NCI-H146 (cell line): Measurements from ENCODE around the gene GRK7.
A peak's percentile ranks its signal among the peaks of the same experiment; 100 is the strongest.
"Not testable (repeated sequence)": the region's sequence is repeated elsewhere in the genome, so short reads cannot be mapped to it uniquely, and the experiment has no call there.

Source experiments
- DNase-seq: peaks from one replicate; lab custom pipeline; 2025; lab: John Stamatoyannopoulos, UW

Gene GRK7

DNA sequence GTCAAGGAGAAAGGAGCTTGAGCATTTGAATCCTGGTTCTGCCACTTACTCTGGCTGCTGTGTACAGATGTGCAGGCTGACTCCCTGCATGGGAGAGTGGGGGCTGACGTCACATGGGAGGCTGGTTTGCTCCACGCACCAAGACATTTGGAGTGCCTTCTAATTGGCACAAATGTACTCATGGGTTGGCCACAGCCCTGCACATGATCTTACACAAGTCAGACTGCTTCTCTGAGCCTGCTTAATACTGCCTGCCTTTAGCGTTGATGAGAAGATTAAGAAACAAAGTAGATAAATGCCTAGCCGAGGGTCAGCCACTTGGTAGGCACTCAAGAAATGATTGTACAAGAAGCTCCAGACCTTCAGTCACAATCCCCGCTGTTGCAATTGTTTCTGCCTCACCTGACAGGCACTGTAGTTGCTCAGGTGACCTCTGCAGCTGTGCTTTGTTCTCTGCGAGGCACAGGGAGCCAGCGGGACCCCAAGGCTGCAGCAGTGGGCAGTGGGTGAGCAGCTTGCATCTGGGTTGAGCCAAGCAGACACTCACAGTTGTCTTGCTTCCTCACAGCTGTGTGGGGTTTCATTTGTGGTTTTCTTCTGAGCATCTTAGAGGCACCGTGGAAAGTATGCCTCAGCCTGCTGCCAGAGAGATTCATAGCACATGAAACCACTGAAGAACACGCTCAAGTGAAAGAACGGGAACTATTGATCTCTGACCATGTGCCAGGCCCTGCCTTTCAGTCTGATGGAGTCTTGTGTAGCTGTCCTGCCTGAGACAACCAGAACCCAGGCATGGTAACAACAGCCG is 33.1 kb downstream of the GRK7 start:
- no peak for DNase-seq

DNA sequence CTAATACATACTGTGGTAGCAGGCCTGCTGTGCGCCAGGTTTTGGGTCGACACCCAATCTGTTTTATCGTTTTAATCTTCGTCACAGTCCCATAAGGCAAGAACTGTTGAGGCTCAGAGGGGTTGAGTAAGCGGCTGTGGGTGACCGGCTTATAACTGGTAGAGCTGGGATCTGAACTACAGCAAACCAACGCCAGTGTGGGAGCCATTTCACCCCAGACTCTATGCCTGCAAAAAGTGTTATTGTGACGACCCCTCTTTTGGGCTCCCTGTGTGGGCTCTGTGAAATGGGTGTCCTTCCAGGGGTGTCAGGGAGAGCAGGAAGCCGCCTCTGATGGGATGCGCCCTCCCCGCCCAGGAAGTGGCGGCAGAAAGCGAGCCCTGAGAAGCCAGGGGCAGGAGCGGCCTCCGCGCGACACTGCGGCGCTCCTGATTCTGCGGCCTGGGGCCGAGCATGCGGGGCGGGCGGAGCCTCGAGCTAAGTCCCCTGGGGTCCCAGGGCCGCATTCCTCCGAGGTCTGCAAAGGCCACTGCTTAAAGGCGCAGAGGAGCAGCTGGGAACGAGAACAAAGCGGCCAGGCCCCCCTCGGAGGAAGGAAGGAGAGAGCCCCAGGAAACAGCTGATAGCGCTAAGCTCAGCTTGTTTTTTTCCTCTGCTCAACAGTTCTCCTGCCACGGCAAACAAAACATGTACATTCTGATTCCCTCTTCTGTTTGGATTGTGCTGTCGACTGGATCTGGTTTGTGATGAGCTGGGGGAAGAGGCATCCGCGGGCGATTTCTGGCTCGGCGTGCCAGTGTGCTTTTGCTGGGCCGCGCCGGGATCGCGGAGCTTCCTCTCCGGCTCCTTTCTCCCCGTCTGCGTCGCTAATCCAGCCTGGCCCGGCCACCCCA is 33.9 kb downstream of the GRK7 start:
- peak; percentile 44 for DNase-seq

DNA sequence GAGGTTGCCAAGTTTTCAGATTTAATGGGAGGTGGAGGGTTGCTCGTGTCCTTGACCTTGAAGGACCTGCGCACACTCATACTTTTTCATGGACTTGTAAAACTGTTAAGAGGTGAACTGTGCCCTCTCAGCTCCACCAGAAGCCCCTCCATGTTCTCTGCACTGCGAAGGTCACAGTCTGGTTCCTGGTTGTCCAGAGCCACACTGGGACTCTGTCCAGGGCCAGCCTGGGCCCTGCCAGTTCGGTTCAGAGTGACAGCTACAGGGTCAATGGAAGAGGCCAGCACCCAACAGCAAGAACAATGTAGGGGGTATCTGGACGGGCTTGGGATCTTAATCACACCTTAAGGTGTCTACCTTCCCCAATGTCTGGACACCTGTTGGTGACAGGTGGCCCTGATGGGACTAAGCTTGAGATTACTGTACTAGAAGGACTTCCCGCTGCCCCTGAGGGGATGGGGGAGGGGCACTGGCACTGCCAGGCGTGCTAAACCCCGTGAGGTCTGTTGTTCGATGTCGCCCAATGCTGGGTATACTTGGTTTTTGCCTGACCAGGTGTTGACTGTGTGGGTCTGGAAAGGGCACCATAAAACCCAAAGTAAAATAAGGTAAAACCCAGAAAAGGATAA is 34.7 kb downstream of the GRK7 start:
- peak; percentile 13 for DNase-seq

DNA sequence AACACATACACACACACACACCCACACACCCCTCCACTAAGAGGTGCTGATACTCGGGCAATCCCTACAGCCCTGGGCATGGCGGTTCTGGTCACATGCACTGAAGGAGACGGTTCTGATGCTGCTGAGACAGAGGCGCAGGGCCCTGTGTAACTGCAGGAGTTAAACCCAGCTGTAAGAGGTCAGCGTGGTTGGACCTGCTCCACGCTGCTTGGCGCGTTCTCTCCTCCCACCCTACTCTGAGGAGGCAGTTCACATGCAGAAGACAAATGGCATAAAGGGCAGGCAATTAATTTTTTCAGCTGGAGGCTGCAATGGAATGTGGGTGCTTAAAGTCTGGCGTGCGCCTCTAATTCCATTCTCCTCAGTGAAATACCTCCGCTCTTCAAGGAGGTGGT is 35.2 kb downstream of the GRK7 start:
- DNase-seq: no peak

DNA sequence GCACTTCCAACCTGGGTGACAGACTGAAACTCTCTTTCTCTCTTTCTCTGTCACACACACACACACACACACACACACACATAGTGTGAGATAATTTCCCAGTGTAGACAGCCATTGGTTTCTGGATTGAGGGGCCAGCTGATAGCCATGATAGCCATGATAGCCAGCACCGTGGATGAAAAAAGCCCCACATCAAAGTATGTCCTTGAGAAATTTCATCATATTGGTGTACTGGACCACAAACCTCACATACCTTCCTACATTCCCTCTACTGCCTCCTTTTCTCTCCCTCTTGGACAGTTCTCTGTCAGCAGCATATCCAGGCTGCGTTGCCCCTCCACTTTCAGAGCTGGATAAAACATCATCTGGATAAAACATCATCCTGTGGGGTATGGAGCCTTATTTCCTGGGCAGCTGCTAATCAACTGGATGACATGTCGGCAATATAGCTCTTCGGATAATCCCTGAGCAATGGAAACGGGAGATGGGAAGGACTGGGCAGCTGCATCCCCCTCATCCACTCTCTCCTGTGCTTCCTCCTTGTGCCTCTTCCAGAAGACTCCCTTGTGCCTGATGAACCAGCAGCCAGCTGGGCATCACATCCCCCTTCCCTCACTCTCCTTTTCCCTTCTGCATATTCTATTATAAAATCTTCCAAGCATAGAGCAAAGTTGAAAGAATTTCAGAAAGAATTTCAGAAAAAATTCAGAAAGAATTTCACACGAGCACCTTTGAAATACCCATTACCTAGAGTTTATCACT is 39.3 kb downstream of the GRK7 start:
- no peak for DNase-seq

DNA sequence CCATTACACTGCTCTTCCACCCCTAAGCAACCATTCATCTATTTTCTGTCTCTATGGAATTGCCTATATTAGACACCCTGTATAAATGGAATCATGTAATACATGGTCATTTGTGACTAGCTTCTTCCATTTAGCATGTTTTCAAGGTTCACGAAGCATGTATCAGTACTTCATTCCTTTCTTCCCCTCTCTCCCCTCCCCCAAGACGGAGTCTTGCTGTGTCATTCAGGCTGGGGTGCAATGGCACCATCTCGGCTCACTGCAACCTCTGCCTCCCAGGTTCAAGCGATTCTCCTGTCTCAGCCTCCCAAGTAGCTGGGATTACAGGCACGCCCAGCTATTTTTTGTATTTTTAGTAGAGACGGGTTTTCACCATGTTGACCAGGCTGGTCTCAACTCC is 40.3 kb downstream of the GRK7 start:
- DNase-seq: not testable (repeated sequence)

DNA sequence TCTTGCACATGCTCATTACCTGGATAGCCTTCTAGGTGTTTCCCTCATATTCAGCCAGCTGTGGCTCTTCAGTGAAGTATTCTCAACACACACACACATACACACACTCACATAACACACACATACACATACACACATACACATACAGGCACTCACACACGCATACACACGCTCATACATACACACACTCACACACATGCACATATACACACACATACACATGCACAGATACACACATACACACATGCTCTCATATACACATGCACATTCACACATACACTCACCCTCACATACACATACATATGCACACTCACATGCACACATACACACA is 41.2 kb downstream of the GRK7 start:
- DNase-seq: no peak

DNA sequence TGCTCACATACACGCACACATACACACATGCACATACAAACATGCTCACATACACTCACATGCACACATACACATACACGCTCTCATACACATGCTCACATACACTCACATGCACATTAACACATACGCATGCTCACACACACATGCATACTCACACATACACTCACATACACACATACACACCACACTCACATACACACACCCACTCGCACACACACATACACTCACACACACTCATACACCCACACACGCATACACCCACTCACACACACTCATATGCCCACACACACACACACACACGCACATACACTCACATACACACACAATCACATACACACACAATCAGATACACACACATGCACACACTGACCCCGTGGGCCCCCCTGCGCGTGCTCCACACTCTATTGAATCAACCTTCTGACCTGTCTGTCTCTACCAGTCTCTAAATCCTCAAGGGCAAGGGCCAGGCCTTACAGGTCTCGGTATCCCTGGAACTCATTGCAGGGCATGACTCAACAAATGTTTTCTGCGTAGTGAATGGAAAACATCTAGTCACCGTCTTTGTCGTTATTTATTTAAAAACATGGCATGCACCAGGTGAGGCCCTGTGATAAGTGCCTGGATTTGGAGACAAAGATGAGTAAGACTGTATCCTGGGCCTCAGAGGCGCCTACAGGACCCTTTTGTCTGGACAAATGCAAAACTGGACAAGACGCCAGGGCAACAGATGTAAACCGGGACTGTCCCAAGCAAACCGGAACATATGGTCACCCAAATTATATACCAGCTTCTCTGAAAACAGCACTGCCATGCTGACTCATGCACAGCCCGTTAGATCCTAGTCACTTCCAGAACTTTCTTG is 41.8 kb downstream of the GRK7 start:
- no peak for DNase-seq

DNA sequence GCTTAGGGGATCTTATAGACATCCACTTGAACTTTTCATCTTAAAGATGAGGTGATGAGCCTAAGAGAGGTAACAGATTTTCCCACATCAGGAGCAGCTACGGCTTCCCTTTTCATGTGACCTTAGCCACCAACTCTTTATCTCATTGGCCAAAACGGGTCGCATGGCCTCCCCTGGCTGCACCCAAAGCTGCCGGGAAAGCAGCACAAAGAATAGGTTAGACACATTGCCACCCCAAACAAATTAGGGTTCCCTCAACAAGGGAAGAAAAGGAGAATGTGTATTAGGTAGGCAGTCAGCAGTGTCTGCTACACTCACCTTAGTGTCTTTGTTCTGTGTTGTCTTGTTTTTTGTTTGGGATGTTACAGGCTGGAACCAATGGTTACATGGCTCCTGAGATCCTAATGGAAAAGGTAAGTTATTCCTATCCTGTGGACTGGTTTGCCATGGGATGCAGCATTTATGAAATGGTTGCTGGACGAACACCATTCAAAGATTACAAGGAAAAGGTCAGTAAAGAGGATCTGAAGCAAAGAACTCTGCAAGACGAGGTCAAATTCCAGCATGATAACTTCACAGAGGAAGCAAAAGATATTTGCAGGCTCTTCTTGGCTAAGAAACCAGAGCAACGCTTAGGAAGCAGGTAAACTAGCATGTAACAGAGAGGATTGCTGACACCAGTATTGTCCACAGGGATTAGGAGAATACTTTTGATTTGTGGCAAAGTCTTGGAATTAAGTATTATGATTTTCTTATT is 44.2 kb downstream of the GRK7 start:
- DNase-seq: no peak

DNA sequence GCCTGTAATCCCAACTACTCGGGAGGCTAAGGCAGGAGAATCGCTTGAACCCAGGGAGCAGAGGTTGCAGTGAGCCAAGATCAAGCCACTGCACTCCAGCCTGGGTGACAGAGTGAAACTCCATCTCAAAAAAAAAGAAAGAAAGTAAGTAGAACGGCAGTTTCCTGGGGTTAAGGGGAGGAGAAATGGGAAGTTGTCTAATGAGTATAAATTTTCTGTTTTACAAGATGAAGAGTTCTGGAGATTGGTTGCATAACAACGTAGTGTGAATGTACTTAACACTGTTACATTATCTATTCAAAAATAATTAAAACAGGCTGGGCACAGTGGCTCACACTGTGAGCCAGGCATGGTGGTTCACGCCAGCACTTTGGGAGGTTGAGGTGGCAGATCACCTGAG is 45.4 kb downstream of the GRK7 start:
- DNase-seq: no peak

DNA sequence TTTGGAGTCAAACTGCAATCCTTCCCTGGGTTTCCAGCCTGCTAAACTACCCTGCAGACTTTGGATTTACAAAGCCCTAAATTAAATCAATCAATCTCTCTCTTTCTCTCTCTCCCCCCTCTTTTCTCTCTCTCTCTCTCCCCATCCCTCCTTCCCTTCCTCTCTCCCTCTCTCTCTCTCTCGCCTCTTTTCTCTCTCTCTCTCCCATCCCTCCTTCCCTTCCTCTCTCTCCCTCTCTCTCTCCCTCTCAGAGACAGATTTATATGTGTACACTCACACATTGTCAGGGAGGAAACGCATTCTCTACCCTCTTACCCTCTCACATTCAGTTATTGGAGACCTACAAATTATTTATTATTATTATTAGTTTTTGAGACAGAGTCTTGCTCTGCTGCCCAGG is 47.0 kb downstream of the GRK7 start:
- no peak for DNase-seq

DNA sequence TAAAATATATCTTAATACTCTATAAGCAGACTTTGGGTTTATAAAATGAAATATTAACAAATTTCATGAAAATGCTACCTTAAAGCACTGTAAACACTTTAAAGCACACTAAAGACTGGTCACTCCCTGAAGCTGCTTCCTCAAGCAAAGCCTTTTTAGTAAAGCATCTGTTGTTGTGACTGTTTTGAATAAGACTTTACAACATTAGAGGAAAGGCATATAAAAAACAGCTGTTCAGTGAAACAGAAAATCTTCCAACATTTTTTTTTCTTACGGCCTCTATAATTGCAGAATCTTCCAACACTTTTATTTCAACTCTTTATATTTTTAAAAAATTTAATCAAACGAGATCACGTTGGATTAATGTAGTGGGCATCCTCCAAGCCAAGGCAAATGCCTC is 48.1 kb downstream of the GRK7 start:
- DNase-seq: no peak

DNA sequence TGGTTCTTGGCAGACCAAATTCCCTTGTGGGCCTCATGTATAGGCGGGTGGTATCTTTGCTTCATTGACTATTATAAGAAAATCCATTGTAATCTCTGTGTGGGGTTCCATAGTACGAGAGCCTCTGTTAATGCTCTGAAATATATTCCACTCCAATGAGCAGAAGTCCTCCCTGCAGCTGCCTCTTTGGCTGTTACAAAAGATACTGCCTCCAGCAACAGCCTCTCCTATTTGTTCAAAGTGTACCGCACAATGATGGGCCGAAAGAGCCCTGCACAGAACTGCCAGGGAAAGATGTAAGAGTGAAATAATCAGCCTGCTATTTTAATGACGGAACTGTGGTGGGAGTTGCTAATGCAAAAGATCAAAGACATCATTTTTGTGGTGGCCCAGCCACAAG is 48.9 kb downstream of the GRK7 start:
- DNase-seq: peak; percentile 71

DNA sequence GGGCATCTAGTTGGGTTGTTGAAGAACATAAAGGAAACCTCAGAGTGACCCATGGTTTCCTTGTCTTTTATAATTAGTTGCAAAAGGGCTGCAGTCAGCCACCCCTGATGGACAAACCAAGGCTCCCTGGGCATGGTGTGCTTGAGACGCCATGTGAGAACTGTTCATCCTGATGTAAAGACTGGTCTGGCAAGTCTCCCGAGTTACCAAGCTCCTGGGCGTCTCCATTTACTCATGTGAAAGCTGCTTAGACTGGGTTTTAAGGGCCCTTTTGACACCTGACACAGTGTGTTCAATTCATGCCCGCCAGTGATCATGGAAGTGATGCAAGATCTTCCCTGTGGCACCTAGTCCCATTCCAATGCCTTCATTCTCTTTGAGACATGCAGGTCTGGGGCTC is 49.4 kb downstream of the GRK7 start:
- DNase-seq: no peak
